ENCODE results near the gene STRIT1.

- TF ChIP-seq CTCF (IDR thresholded peaks at IDR 0.05; ENCODE audit: insufficient read depth, low read depth, low read length) (no peak), EZH2 (IDR thresholded peaks at IDR 0.05; ENCODE audit: insufficient read depth, low read length) (no peak)
These were observed 10.1 kb upstream of the STRIT1 start for GRCh38 chr3:155303540-155304097.

All from astrocyte (in vitro differentiated cells and primary cell).